NCI-H2196 treated with DMSO at 0.1 percent for 48 hours (cell line): ENCODE data around the gene CCN5.

Experiments
- DNase-seq: peaks from one replicate; lab custom pipeline; 2025; ENCODE audit not compliant: unreplicated experiment; lab: John Stamatoyannopoulos, UW

CCN5 gene

GRCh38 chr20:44735816-44736169, 20.6 kb downstream of the CCN5 start:
- no peak for DNase-seq

DNA sequence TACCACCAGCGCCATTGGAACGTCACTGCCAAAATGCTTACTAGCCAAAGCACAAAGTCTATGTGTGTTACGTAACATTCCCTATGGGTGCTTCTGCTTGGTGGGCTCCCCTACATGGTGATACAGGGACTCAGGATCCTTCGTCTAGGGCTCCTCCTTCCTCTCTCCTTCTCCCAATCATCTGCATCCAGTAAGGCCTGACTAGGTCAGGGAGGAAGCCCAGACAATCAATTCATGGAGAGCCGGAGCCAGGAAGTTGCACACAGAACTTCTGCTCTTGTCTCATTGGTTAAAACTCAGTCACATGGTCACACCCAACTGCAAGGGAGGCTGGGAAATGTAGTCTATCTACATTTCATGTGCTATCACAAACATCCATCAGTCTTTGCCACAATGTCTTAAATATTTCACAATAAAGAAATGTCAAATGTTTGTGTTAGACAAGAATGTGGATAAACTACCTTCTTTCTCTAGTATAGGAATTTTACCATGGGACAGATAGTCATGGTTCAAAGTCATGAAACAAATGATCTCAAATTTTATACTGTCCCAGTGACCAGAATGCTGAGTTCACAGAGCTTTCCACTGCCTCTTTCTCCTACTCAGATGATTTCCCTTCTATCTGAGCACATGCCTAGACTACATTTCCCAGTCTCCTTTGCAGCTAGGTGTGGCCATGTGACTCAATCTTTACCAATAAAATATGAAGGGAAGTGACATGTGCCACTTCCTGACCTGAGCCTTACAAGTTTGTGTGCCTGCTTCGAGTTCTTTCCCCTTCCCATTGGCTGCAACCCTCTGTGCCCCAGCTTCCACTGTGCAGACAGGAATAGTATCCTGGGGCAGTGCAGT, 21.2 kb downstream of the CCN5 start:
- peak; percentile 48 for DNase-seq

DNA sequence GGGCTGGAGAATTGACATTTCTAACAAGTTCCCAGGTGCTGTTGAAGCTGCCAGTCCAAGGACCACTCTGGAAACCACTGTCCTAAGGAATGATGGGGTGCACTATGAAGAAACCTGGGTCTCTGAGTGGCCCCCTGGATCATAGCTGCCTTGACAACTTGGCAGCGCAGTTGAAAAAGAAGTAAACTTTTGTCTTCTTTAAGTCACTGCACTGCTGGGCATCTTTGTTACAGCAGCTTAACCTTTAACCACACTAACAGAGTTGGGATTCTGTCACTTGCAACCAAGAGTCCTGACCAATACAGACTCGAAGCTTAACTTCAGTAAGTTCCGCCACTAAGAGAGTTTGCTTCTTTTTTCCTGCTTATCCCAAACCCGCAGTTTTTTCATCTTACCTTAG, 21.9 kb downstream of the CCN5 start:
- no peak for DNase-seq

- peak; percentile 84 for DNase-seq
Measured at GRCh38 chr20:44738813-44739477, 23.8 kb downstream of the CCN5 start.

GRCh38 chr20:44739942-44740341, 24.8 kb downstream of the CCN5 start:
- DNase-seq: no peak

GRCh38 chr20:44742304-44743079, 27.3 kb downstream of the CCN5 start:
- DNase-seq: no peak

DNA sequence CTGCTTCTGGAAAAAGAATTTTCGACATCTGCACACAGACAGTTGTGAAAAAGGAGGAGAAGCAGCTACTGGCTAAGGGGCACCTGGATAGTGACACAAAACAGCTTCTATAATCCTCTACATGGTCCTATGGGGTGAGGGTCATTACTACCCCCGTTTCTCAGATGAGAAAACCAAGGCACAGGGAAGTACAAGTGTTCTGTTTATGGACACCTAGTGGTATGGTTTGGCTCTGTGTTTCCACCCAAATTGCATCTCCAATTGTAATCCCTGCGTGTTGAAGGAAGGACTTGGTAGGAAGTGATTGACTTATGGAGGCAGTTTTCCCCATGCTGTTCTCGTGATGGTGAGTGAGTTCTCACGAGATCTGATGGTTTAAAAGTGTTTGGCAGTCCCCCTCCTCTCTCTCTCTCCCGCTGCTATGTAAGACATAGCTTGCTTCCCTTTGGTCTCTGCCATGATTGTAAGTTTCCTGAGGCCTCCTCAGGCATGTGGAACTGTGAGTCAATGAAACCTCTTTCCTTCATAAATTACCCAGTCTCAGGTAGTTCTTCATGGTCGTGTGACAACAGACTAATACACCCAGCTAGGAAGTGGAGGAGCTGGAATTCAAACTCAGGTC, 28.0 kb downstream of the CCN5 start:
- DNase-seq: no peak

DNA sequence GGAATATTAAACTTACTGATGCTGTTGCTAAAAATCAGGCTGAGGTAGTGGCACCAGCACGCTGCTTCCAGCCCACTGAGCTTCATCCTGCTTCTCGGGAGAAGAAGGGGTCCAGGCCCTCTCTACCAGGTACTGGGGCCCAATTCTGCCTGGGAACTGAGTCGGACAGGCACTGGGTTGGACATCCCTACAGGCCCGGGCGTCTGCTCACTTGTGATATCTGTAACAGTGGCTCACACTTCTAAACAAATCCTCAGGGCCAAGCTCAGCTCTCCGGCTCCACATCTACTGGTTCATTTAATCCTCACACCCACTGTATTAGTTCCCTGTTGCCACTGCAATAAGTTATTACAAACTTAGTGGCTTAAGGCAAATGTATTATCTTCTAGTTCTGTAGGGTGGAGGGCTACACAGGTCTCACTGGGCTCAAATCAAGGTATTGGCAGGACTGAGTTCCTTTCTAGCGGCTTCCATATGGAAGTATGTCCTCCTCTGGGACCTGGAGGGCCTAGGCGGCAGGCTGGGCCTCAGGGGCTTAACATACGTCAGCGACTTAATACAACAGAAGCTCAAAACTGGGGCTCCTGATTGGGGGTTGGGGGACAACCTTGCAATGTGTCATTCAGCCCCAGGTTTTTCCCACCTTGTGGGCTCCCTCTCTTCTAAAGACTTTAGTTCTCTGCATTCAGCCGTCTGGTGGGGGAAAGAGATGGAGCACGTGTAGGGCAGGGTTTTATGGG, 28.9 kb downstream of the CCN5 start:
- no peak for DNase-seq

DNA sequence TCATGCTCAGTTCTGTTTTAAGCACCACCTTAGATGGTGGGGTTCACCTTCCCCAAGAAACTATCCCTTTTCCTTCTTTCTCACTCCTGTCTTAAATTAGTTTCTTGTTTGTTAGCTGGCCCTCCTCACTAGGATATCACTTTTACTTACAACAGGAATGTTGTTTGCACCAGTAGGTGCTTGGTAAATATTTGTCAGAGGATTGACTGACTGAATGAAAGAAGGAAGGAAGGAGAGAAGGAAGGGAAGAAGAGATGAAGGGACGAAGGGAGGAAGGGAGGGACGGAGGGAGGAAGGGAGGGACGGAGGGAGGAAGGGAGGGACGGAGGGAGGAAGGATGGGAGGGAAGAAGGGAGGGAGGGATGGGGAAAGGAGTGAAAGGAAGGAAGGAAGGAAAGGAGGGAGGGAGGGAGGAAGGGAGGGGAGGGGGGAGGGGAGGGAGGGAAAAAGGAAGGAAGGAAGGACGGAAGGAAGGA, 30.0 kb downstream of the CCN5 start:
- DNase-seq: no peak

- no peak for DNase-seq
Measured at GRCh38 chr20:44745598-44746366, 30.6 kb downstream of the CCN5 start, which contains the start of gene KCNK15. Gene KCNK15, plus strand, starts transcription at chr20:44745865. Its CDS starts 46 bp downstream, at chr20:44745911.

DNA sequence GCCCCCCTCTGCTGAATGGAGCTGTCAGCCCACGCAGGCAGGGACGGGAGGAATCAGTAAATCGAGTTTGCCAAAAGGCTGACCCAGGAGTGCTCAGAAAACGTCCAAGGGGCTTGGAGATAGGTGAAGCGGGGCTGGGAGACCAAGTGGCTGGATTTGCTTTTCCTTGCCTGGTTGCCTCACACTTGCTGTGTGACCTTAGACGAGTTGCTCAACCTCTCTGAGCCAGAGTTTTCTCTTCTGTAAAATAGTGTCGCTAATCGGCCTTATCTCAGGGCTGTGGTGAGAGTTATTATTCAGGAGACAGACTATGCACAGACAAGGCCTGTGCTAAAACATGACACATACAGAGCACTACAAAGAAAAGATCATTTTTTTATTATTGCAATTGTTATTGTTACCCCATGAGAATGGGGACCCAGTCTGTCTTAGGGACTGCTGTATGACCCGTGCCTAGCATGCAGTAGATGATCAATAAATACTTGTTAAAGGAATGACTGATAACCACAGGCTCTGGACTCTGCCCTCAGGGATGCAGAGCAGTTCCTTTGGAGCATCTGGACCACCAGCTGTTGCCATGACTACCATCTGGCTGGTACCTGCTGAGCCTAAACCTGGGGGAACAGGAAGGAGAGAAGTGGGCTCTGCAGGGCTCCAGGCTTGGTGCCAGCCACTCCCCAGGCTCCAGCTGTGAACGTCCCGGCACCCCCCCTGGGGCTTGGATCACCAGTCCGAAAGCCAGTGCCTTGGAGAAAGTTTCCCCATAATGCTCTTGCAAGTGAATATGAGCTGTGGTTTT, 31.4 kb downstream of the CCN5 start:
- DNase-seq: no peak

DNA sequence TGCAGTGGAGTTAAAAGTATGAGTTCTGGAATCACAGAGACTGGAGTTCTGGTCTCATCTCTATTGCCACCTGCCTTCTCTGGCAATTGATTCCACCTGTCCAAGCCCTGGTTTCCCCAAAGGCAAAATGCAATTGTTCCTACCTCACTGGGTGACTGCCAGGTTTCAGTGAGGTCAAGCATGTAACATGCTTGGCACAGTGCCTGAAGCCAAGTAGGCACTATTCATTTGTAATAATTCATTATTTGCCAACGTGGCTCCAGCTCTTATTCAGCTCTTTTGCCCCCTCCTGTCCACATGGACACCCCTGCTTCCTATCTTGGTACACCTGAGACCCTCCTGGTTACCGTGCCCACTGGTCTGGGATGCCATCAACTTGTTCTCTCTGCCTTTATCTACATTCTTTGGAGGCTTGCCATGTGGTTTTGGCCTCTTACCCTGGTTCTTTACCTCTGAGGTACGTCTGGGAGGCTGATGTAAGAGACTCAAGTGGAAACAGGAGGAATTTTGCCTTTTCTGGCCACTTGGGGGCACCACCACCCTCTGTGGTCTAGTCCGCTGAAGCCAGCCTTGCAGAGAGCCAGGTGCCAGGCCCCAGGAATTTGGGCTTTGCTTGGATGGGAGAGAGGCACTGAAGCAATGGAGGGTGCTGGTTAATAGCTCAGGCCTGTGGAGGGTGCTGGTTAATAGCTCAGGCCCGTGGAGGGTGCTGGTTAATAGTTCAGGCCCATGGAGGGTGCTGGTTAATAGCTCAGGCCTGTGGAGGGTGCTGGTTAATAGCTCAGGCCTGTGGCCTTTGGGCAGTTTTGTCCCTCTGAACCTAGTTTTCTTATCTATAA, 32.2 kb downstream of the CCN5 start:
- DNase-seq: peak; percentile 97

- DNase-seq: no peak
Measured at GRCh38 chr20:44748005-44748370, 32.8 kb downstream of the CCN5 start.

DNA sequence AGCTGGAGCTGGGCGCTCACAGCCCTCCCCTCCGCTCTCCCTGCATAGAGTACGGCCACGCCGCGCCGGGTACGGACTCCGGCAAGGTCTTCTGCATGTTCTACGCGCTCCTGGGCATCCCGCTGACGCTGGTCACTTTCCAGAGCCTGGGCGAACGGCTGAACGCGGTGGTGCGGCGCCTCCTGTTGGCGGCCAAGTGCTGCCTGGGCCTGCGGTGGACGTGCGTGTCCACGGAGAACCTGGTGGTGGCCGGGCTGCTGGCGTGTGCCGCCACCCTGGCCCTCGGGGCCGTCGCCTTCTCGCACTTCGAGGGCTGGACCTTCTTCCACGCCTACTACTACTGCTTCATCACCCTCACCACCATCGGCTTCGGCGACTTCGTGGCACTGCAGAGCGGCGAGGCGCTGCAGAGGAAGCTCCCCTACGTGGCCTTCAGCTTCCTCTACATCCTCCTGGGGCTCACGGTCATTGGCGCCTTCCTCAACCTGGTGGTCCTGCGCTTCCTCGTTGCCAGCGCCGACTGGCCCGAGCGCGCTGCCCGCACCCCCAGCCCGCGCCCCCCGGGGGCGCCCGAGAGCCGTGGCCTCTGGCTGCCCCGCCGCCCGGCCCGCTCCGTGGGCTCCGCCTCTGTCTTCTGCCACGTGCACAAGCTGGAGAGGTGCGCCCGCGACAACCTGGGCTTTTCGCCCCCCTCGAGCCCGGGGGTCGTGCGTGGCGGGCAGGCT, 35.1 kb downstream of the CCN5 start:
- no peak for DNase-seq

DNA sequence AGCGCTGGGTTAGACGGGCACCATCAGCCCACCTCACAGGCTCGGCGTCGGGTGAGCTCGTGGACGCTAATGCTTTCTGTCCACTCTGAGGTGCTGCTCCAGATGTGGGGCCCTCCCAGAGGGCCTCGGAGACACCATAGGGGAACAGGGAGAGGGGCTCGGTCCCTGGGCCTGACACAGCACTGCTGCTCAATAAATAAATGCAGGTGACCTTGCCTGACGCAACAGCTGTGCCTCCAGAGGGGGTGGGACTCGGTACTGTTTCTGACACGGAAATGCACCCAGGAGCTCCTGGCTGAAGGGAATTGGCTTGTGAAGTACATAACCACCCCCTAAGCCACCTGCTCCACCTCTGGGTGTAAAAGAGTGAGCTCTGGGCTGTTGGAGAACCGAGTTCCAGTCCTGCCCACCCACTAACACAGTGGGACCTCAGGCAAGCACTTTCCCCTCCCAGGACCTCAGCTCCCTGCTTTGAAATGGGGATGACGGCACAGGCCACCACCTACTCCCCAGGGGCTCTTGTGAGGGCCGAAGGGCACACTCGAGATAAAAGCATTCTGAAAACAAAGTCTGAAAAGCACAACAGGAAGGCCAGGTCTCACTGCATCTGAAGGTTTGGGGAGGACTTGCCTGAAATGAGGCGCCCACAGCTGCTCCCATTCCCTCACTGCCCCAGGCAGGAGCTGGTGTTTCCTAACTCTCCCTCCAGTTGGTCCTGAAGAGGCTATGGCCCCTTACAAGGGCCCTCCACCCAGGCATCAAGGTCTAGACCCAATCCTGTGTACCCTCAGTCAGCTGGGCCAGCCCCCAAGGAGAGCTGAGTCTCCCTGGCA, 37.1 kb downstream of the CCN5 start:
- DNase-seq: no peak

GRCh38 chr20:44754554-44754953, 39.4 kb downstream of the CCN5 start:
- no peak for DNase-seq
